Gastrocnemius medialis (tissue), 4 donors: ENCODE measurements around the gene FRAT1.
"Not testable (repeated sequence)": the region's sequence is repeated elsewhere in the genome, so short reads cannot be mapped to it uniquely, and the experiment has no call there.

Source experiments
- POLR2A ChIP-seq, 2 donors: fragments of 450-650 bp; IDR thresholded peaks; one replicate each; pipeline ENCODE4 v1.6.1; 2017; ENCODE audit warnings: antibody characterized with exemption in 2 of 2, mild to moderate bottlenecking in 2 of 2, moderate library complexity in 2 of 2
- TF ChIP-seq, protein P1 (sequence below), 5 experiments: fragments of 450-650 bp in 3 of 5; fragments of 200-600 bp in 2 of 5; sonication (generic) in 2 of 5; IDR thresholded peaks in 4 of 5; conservative IDR thresholded peaks in 1 of 5; 1 replicate in 4 of 5; 2 replicates in 1 of 5; pipeline ENCODE4 v1.5.1; 2016 to 2019; ENCODE audit warnings: antibody characterized with exemption in 5 of 5, mild to moderate bottlenecking in 3 of 5, moderate library complexity in 3 of 5

DNA sequence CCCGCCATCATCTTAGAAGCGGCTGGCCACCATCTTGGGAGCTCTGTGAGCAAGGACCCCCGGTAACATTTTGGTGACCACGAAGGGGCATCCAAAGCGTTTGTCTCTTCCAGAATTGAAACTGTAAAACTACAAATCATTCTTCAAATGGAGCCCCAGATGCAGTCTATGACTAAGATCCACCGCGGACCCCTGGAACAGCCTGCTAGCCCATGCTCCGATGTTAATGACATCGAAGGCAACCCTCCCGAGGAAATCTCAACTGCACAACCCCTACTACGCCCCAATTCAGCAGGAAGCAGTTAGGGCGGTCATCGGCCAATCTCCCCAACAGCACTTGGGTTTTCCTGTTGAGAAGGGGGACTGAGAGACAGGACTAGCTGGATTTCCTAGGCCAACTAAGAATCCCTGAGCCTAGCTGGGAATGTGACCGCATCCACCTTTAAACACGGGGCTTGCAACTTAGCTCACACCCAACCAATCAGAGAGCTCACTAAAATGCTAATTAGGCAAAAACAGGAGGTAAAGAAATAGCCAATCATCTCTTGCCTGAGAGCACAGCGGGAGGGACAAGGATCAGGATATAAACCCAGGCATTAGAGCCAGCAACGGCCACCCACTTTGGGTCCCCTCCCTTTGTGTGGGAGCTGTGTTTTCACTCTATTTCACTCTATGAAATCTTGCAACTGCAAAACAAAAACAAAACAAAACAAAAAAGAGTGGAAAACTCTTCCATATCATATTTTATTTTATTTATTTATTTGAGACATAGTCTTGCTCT, 28.3 kb upstream of the FRAT1 start:
- TF ChIP-seq, protein P1, sequence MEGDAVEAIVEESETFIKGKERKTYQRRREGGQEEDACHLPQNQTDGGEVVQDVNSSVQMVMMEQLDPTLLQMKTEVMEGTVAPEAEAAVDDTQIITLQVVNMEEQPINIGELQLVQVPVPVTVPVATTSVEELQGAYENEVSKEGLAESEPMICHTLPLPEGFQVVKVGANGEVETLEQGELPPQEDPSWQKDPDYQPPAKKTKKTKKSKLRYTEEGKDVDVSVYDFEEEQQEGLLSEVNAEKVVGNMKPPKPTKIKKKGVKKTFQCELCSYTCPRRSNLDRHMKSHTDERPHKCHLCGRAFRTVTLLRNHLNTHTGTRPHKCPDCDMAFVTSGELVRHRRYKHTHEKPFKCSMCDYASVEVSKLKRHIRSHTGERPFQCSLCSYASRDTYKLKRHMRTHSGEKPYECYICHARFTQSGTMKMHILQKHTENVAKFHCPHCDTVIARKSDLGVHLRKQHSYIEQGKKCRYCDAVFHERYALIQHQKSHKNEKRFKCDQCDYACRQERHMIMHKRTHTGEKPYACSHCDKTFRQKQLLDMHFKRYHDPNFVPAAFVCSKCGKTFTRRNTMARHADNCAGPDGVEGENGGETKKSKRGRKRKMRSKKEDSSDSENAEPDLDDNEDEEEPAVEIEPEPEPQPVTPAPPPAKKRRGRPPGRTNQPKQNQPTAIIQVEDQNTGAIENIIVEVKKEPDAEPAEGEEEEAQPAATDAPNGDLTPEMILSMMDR (IDR thresholded peaks at IDR 0.05 in 4 of 5, conservative IDR thresholded peaks at IDR 0.05 in 1 of 5) = not testable (repeated sequence)
- not testable (repeated sequence) for TF ChIP-seq POLR2A (IDR thresholded peaks at IDR 0.05)
